Measurements from ENCODE around the gene CHN1.

- TF ChIP-seq CTCF (IDR thresholded peaks at IDR 0.05), result no peak
- no peak for TF ChIP-seq POLR2A (IDR thresholded peaks at IDR 0.05)
Measured at GRCh38 chr2:174787487-174788205, 217.5 kb downstream of the CHN1 start.
